Posterior vena cava (tissue), 2 donors: ENCODE data around the gene TCERG1L. TPM values are rescaled to one million over a fixed set of nuclear protein-coding genes. Genes with fewer than 3 reads are reported as not detected.

Experiments used
- DNase-seq: peaks from one replicate; pipeline ENCODE4 v3.0.0-alpha.2; 2020; ENCODE audit warnings: low spot score
- intact Hi-C, 2 donors: fragments of 100-400 bp; cut with DNase I; formaldehyde crosslinking; loops; one replicate each; pipeline versions ENCODE4 v1.14.1 to v1.14.2; 2022 to 2023
- total RNA-seq, 2 donors: library from RNA; stranded (reverse); fragmentation: NEBNext Ultra II Directional; extraction: Animal tissue kit (Norgen Biotek cat#: 25700); gene quantifications; one replicate each; pipeline ENCODE4 v1.2.1, GENCODE V29; 2021
- donor health status: DM: yes; HTN: yes; CAD: no.
- donor health status: DM: yes; HTN: yes; CAD: no.

TCERG1L gene
- total RNA-seq, 2 donors from 2014 or later = not detected

DNA sequence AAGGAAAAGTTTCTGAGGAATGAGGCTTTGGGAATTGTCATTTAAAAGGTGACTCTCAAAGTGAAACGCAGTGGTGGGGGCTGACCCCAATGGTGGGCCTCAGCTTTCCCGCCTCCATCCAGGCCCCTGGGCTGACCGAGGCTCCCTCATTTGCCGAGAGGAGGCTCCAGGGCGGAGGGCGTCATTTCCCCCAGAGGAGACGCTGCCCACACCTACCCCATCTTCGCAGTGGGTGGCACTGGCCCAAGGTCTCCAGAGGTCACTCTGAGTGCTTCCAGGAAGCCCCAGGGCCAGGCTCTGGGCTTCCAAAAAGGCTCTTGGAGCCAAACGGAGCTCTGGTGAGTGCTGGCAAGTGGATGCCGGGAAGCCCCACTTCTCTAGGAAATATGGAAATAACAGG, 38.0 kb downstream of the TCERG1L start:
- intact Hi-C loops = no loop called here
- no peak for DNase-seq

DNA sequence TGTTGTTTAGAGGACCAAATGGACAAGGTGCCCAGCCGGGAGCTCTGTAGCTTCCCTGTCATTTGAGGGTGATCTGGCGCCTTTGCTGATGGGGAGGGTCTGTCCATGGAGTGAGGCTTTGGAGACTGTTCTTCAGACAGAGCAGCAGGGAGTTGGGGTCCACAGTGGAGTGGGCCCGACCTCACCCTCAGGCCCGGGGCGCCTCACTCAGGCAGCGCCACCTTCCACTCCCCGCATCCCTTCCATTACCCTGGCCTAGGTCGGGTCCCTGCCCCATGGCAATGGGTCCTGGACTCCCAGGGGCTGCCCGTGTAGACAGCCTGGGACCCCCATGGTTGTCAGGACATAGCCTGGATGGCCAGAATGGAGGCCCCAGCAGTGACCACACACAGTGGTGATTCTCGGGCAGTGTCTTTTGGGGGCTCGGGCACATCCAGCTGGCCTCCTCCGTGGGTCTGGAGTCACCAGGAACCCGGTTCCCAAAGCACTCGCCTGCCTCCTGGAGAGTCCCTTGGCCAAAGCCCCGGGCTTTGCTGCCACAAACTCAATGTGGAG, 38.5 kb downstream of the TCERG1L start:
- peak; percentile 72 for DNase-seq
- intact Hi-C loops = no loop called here

DNA sequence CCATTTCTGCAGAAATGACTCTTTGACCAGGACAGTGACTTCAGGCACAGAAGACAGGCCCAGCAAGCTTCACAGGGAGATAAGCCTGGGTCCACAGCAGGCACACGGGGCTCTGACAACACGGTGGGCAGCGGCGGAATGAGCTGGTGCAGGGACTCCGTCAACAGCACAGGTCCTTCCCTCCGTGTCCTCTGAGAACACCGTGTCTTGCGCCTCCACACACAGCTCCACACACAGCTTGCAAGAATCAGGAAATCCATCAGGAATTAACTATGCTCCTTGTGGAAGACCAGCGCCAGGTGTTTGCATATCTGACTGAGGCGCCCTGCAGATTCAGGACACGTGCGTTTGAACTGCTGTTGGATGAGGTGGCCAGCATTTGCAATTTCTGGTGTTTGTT, 39.6 kb downstream of the TCERG1L start:
- peak; percentile 72 for DNase-seq
- intact Hi-C loops = no loop called here

DNA sequence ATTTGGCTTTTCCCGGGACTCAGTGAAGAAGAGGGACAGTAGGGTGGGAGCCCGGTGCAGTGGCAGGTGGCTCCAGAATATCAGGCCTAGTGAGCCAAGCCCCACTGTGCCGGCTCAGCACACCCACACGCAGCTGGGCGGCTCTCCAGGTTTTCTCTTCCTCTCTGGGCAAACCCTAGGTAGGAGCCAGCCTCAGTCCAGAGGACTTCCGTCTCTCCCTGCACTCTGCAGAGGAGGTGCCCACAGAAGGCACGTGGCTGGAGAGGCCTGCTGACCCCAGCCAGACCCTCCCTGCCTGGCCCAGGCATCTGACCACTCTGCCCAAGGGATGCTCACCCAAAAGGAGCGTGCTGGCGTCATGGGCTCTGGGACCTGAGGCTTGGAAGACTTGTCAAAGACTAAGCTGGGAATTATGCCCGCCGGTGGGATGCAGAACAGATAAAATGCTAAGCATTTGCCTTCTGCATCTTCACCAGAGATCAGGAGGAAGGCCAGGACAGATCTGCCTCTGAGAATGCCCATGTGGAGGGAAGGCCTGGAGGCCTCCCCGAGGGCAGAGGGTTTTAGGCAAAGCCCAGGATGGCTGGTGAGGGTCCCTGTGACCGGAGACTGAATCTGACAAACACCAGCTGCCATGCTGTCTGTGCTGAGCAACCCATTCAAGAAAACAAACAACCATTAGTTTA, 40.2 kb downstream of the TCERG1L start:
- DNase-seq = peak; percentile 67
- intact Hi-C loops = no loop called here

DNA sequence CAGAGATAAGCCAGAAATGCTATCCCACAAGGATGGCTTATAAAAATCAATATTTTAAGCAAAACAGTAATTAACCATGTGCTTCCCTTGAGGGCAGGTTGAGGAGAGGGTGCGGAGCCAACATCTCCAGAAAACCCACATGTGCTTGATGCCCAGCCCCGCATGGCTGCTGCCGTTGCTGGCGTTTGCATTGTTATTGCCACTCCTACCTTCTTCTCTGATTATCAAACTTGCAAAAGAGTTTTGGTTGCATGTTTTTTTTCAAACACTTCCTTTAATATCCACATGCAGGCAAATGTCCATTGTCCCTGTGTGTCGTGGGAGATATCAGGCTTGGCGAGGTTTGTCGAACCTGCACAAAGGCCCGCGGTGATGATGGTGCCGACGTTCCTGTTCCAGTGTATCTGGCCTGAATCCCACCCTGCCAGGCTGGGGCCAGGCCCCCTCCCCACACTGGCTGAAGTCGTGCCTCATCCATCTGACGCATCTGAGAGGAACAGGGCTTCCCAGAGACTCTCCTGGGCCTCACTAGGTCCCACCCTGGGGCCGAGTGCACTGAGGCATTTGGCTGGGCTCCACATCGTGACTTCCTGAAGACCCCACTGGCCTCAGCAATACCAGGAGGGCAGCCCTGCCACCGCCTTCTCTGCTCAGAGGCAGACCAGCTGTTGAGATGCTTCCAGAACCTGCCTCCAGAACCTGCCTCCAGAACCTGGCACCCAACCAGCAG, 40.9 kb downstream of the TCERG1L start:
- intact Hi-C loops = no loop called here
- peak; percentile 66 for DNase-seq

DNA sequence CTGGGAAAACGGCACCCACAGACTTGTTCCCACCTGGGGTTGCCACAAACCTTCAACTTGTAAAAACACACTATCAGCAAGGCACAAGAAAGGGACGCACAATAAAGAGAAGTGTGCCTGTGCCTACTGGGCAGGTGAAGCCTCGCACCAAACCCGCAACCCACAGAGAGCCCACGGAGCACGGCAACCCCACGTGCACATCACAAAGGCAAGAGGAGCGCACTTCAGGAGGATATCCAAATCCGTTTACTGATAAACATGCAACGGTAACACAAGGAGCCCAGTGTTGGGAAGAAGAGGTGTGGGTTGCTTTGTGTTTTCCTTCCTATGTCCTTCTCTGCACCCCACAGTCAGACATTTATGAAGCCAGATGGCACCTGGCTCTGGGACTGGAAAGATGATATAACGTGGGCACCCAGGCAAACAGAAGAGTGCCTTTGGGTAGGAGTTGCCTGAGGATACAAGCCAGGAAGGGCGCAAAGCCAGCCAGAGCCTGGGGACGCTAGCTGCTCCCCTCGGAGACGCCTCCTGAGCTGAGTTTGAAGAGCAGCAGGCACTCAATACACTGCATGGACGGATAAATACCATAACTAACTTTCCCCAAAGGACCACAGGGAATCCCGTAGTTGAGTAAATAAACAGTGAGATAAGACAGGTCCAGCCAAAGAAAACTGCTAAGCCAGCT, 41.6 kb downstream of the TCERG1L start:
- no peak for DNase-seq
- intact Hi-C loops = no loop called here

DNA sequence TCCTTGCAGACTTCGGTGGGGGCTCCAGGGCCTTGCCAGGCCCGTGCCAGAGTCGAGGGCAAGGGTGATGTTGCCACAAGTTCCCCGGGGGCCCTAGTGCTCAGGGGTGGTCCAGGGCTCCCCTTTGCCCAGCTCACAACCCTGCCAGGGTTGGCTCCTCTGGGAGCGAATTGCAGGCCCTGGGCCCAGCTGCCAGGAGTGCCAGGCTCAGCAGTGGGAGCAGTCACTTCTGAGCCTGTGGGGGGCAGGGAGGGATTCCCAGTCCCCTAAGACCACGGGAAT, 43.8 kb downstream of the TCERG1L start:
- intact Hi-C loops = no loop called here
- DNase-seq = no peak

DNA sequence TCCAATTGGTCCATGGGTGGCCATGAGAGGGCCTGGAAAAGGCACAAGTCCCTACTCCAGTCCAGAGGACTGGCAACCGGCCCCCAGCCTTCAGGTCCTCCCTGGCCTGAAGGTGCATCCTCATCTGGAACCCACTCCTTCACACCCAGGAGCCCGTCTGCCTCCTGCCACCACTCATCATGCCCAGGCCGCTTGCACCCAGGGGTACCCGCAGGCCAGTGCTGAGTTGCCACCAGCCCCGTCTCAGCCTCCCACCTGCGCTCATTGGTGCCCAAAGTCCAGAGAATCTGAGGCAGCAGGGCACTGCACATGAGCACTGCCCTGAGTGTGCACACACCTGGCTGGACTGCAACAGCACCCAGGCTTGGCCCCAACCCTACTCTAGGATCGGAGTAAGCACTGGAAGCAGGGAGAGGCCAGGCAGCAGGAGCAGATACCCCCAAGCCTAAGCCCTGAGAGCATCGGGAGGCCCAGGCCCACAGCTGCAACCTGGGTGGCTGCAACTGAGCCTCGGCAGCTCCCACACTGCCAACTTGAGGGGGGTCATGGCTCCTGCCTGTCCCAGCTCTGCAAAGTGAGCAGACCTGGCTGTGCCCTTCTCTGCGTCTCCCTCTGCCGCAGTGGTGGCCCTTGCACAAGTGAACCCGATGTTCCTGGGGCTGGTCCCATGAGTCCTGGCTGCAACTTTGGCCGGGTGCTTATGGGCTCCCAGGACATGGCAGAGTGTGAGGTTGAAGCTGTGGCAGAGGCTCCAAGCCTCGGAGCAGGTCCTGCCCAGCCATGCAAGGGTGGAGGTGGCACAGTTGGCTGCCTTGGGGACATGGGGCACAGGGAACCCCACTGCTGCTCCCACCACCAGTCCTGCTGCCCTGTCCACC, 44.3 kb downstream of the TCERG1L start:
- DNase-seq = peak; percentile 59

DNA sequence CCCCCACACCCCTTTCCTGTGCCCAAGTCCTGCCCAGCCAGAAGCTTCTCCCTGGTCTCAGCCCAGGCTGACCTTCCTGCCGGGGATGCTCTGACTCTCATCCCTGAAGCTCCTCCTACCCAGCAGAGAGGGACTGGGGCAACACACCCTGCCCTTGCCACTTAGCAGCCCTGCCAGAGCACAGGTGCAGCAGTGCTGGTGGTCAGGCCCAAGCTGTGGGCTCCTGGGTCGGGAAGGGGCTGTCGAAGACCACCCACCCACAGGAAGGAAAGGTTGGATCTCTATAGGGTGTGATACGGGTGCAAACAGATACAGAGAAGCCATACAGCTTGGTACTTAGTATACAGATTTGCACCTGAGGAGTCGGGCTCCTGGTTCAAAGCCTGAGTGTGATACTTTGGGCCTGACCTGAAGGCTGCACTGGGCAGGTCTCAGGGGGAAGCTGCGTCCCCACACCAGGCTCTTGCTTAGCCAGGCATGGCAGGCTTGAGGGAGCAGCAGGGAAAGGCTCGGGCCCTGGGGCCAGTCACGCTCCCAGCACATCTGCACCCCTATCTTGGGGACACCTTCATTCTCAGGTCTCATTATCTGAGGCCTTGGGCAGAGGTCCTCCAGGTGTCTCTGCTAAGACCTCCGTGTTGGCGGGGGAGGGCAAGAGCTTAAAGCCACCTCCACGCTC, 47.3 kb downstream of the TCERG1L start:
- DNase-seq = no peak
- intact Hi-C loops = no loop called here

More for the DNA sequence above, 44.3 kb downstream of the TCERG1L start:
- intact Hi-C loops = no loop called here

DNA sequence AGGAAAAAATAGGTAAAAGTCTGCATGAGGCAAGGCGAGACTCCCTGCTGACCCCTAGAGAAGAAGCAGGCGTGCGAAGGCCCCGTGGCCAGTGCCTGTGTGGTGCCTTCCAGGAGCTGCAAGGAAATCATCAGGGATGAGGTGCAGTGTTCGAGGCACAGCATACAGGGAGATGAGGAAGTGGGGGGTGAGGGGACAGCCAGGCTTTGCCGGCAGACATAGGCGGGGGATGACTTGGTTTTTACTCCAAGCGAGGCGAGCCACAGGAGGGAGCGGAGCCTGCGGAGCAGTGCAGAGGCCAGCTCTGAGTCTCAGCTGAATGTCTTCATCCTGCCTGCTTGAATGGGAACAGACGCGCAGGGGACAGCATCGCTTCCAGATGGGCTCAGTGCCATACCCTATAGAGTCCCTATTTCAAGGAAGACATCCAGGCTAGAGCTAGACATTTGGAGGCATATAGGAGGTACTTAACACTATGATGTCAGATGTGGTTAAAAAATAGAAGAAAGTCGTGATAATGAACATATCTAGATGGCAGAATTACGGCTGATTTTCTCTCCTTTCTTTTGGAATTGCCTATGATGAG, 49.5 kb downstream of the TCERG1L start:
- intact Hi-C loops = no loop called here
- peak; percentile 51 for DNase-seq

DNA sequence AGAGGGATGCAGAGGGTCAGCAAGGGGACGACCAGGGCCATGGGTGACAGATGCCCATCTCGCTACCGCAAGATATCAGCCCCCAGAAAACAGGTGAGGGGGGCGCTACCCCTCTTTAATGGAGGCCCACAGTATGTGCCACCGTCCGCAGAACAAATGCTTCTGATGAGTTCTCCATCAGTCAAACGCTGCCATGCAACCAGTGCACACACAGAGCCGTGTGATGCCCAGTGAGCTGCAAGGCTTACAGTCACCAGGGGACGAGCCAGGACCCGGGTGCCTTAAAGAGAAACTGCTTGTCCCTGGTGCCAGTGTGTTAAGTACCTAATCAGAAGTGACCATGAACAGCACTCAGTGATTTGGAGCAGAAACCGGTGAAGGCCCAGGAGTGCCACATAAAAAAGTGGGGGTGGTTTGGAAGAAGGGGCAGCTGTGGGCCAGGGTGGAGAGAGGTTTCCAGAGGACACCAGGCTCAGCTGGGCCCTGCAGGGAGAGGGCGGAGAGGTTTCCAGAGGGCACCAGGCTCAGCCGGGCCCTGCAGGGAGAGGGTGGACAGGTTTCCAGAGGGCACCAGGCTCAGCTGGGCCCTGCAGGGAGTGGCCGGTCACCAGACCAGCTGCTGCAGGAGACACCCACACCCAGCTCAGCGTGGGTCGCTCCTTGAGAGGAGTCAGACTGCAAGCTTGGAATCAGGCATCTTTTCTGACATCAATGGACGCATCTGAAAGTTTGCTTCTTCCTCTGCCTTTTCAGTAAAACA, 50.9 kb downstream of the TCERG1L start:
- peak; percentile 66 for DNase-seq
- intact Hi-C loops = no loop called here

DNA sequence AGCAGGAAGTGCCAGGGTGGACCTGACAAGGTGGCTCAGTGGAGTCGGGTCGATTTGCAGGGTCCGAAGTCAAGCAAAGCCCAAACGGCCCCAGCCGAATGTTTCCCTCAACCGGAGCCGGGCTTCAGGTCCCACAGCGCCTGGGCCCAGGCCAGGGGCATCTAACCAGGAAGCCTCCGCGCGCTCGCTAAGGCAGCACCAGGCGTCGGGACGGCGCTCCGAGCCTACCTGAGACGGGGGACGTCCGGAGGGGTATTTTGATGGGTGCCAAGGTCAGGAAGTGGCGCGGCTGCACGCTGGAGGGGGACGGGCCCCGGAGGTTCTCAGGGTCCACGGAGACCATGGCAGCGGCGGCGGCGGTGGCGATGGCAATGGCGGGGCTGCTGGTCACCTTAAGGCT, 51.5 kb downstream of the TCERG1L start:
- intact Hi-C loops = no loop called here
- DNase-seq = peak; percentile 81

DNA sequence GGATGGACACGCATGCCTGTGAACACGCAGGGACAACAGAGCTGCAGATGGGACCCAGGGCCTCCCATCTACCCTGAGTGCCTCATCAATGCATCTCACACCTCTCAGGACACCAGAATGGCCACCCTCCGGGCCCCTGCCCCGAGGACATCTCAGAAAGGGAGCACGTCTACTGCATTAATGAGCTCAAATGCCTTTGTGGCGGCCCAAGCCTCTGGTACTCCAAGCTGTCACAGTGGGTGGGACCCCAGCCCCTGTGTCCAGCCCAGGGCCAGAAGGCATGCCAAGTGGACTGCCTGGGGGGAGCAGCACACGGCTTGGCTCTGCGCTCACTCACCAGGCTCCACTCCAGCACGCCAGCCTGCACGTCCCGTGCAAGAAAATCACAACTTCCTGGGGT, 52.0 kb downstream of the TCERG1L start:
- intact Hi-C loops = no loop called here
- peak; percentile 71 for DNase-seq

DNA sequence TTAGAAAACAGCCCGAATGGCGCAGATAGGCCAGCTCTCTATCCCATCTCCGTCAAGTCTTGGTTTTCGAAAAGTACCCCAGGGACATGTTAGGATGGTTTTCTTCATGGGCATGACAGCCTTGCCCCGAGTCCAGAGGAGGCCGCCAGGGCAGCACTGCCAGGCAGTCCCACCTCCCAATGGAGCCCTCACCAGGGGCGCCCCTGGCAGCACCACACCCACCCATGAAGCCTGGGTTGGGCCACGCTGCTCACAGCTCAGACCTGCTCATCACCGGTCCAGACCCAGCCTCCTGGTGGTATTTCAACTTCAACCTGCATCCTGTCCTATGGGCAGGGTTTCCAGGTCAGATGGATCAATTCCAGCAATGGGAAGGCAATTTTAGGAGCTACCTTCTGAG, 53.3 kb downstream of the TCERG1L start:
- peak; percentile 63 for DNase-seq
- intact Hi-C loops = no loop called here

DNA sequence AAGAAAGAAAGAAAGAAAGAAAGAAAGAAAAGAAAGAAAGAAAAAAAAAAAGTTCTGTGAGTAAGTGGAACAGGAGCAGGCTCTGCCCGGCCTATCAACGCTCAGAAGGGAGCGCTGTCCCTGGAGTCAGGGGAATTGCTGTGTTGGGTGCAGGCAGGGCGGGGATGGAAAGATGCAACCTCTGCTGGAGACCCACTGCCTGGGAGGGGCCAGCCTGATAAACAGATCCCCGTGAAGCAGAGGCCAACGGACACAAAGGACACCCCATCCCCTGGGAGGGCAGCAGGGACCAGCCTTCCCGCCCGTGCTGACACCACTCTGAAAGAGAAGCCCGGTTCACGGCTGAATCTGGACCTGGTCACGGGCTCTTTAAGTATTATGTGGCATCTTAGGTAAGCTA, 54.5 kb downstream of the TCERG1L start:
- DNase-seq = peak; percentile 58
- intact Hi-C loops = no loop called here

DNA sequence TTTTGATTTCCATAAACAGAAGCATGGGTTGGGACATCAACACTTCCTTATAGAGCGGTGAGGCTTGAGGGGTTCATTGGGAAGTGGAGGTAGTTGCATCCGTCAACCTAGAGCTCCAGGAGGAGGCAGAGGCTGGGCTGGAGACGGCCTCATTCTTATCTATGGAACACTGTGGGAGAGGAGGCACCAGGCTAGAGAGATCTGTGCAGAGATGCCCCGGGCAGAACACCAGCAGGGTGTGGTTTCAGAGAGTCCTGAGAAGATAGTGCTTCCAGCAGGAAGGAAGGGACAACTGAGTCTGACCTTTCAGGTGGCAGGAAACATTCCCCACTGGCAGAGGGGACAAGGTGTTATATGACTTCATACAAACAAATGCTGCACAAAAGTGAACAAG, 56.7 kb downstream of the TCERG1L start:
- no peak for DNase-seq
- intact Hi-C loops = no loop called here

DNA sequence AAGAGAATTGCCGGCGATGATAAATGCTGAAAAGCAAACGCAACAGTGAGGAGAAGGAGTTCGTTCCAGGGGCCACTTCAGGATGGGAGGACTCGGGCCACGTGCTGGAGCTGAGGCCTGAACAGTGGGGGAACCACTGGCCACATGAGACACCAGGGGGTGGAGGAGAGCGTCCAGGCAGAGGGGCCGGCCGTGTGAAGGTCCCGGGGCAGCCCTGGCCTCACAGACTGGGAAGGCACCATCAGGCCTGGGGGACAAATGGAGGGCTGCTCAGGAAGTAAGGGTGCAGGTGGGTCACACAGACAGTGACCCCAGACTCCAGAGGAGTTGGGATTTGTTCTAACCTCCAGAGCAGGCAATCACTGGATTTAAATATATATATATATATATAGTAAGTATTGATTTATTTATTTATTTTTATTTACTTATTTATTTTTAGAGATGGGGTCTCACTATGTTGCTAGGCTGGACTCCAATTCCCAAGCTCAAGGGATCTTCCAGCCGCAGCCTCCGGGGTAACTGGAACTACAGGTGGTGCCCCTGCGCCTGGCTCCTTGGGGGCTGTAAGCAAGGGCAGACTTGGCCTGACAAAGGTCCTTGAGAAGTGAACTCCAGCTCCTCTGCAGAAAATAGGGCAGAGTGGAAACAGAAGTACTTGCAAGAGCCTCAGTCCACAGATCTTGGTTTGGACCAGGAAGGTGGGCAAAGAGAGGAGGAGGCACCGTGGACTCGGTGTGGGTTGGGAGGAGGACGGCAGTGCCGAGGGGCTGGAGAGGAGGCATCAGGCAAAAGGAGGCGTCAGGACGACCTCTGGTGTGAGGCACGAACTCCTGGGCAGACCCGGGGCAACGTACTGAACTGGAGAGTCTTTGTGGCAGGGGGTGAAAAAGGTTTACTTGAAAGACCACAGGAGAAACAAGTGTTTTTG, 57.3 kb downstream of the TCERG1L start:
- intact Hi-C loops = no loop called here
- DNase-seq = peak; percentile 62
